Stimulated activated memory B cell treated with anti-CD40 and anti-IgM and Interleukin-4, amounts not matched to agents 10 μg/mL and 1 μg/mL and 100 μg/mL, for 72 hours (primary cell): Measurements from ENCODE around the gene P2RX4.
"Not testable (repeated sequence)": the region's sequence is repeated elsewhere in the genome, so short reads cannot be mapped to it uniquely, and the experiment has no call there.

ENCODE experiments used
- ATAC-seq: fragments of 150-1000 bp; cut with Tn5 transposase; 2 replicates; pipeline ENCODE4 v1.10.0; 2021
- H3K27ac Mint-ChIP-seq: one replicate; pipeline ENCODE4 v1.8.0; 2022; ENCODE audit warnings: mild to moderate bottlenecking, mixed read lengths
- H3K27me3 Mint-ChIP-seq: one replicate; pipeline ENCODE4 v1.8.0; 2022; ENCODE audit warnings: mixed read lengths
- H3K36me3 Mint-ChIP-seq: one replicate; pipeline ENCODE4 v1.8.0; 2022; ENCODE audit warnings: mixed read lengths
- H3K4me1 Mint-ChIP-seq: one replicate; pipeline ENCODE4 v1.8.0; 2022; ENCODE audit warnings: mixed read lengths
- H3K4me3 Mint-ChIP-seq: one replicate; pipeline ENCODE4 v1.8.0; 2022; ENCODE audit warnings: mild to moderate bottlenecking, moderate library complexity, mixed read lengths
- H3K9me3 Mint-ChIP-seq: one replicate; pipeline ENCODE4 v1.8.0; 2022; ENCODE audit warnings: mixed read lengths

Gene P2RX4

GRCh38 chr12:121259074-121259473 is 49.1 kb downstream of the P2RX4 start:
- peaks cover 70% of the 10 kb centered on the region for H3K36me3 Mint-ChIP-seq
- ATAC-seq: no peak
- H3K9me3 Mint-ChIP-seq: no peaks in the 10 kb centered on the region
- no peak overlapping the region for H3K27ac Mint-ChIP-seq
- H3K27me3 Mint-ChIP-seq: no peaks in the 10 kb centered on the region
- H3K4me1 Mint-ChIP-seq: peaks cover 12% of the 10 kb centered on the region
- H3K4me3 Mint-ChIP-seq: no peak overlapping the region

GRCh38 chr12:121260091-121260490 is 50.2 kb downstream of the P2RX4 start:
- H3K9me3 Mint-ChIP-seq: no peaks in the 10 kb centered on the region
- no peak overlapping the region for H3K27ac Mint-ChIP-seq
- peaks cover 67% of the 10 kb centered on the region for H3K36me3 Mint-ChIP-seq
- peaks cover 12% of the 10 kb centered on the region for H3K4me1 Mint-ChIP-seq
- H3K27me3 Mint-ChIP-seq: no peaks in the 10 kb centered on the region
- no peak overlapping the region for H3K4me3 Mint-ChIP-seq
- ATAC-seq: no peak

GRCh38 chr12:121261398-121261797 is 51.5 kb downstream of the P2RX4 start:
- Mint-ChIP-seq H3K4me1 (peaks cover 12% of the 10 kb centered on the region), H3K27me3 (no peaks in the 10 kb centered on the region), H3K36me3 (peaks cover 67% of the 10 kb centered on the region), H3K9me3 (no peaks in the 10 kb centered on the region), H3K4me3 (no peak overlapping the region), H3K27ac (no peak overlapping the region)
- no peak for ATAC-seq

- peaks cover 10% of the 10 kb centered on the region for H3K4me1 Mint-ChIP-seq
- peaks cover 67% of the 10 kb centered on the region for H3K36me3 Mint-ChIP-seq
- H3K4me3 Mint-ChIP-seq: no peak overlapping the region
- no peaks in the 10 kb centered on the region for H3K9me3 Mint-ChIP-seq
- no peaks in the 10 kb centered on the region for H3K27me3 Mint-ChIP-seq
- no peak for ATAC-seq
- no peak overlapping the region for H3K27ac Mint-ChIP-seq
Measured at GRCh38 chr12:121263206-121263935, 53.4 kb downstream of the P2RX4 start.

GRCh38 chr12:121264135-121264534 is 54.2 kb downstream of the P2RX4 start:
- H3K27me3 Mint-ChIP-seq: no peaks in the 10 kb centered on the region
- H3K36me3 Mint-ChIP-seq: peaks cover 67% of the 10 kb centered on the region
- ATAC-seq: no peak
- no peak overlapping the region for H3K27ac Mint-ChIP-seq
- no peaks in the 10 kb centered on the region for H3K9me3 Mint-ChIP-seq
- peaks cover 2% of the 10 kb centered on the region for H3K4me1 Mint-ChIP-seq
- no peak overlapping the region for H3K4me3 Mint-ChIP-seq

GRCh38 chr12:121264951-121265515 is 55.1 kb downstream of the P2RX4 start:
- H3K4me1 Mint-ChIP-seq: no peaks in the 10 kb centered on the region
- ATAC-seq: no peak
- no peak overlapping the region for H3K27ac Mint-ChIP-seq
- no peaks in the 10 kb centered on the region for H3K9me3 Mint-ChIP-seq
- H3K4me3 Mint-ChIP-seq: no peak overlapping the region
- peaks cover 64% of the 10 kb centered on the region for H3K36me3 Mint-ChIP-seq
- no peaks in the 10 kb centered on the region for H3K27me3 Mint-ChIP-seq

- Mint-ChIP-seq H3K4me3 (no peak overlapping the region), H3K9me3 (no peaks in the 10 kb centered on the region), H3K36me3 (peaks cover 62% of the 10 kb centered on the region), H3K4me1 (no peaks in the 10 kb centered on the region), H3K27me3 (no peaks in the 10 kb centered on the region), H3K27ac (no peak overlapping the region)
- ATAC-seq: no peak
Measured at GRCh38 chr12:121267822-121268221, 57.9 kb downstream of the P2RX4 start.

- no peaks in the 10 kb centered on the region for H3K27me3 Mint-ChIP-seq
- H3K36me3 Mint-ChIP-seq: peaks cover 56% of the 10 kb centered on the region
- ATAC-seq: no peak
- no peaks in the 10 kb centered on the region for H3K9me3 Mint-ChIP-seq
- peaks cover 17% of the 10 kb centered on the region for H3K4me1 Mint-ChIP-seq
- H3K4me3 Mint-ChIP-seq: no peak overlapping the region
- H3K27ac Mint-ChIP-seq: no peak overlapping the region
Measured at GRCh38 chr12:121273364-121273896, 63.5 kb downstream of the P2RX4 start.

- Mint-ChIP-seq H3K4me1 (peaks cover 20% of the 10 kb centered on the region), H3K27ac (no peak overlapping the region), H3K9me3 (no peaks in the 10 kb centered on the region), H3K36me3 (peaks cover 49% of the 10 kb centered on the region), H3K4me3 (no peak overlapping the region), H3K27me3 (no peaks in the 10 kb centered on the region)
- ATAC-seq: peak; percentile 31
Measured at GRCh38 chr12:121274036-121274763, 64.3 kb downstream of the P2RX4 start.

GRCh38 chr12:121277374-121277759 is 67.4 kb downstream of the P2RX4 start:
- no peaks in the 10 kb centered on the region for H3K9me3 Mint-ChIP-seq
- ATAC-seq: peak; percentile 36

GRCh38 chr12:121278169-121279070 is 68.5 kb downstream of the P2RX4 start:
- H3K36me3 Mint-ChIP-seq: peaks cover 25% of the 10 kb centered on the region
- no peaks in the 10 kb centered on the region for H3K27me3 Mint-ChIP-seq
- no peaks in the 10 kb centered on the region for H3K9me3 Mint-ChIP-seq
- peak overlapping the region; percentile 83 for H3K27ac Mint-ChIP-seq
- H3K4me1 Mint-ChIP-seq: peaks cover 20% of the 10 kb centered on the region
- H3K4me3 Mint-ChIP-seq: no peak overlapping the region
- ATAC-seq: no peak

More at GRCh38 chr12:121277374-121277759, 67.4 kb downstream of the P2RX4 start:
- peak overlapping the region; percentile 41 for H3K4me3 Mint-ChIP-seq
- peaks cover 34% of the 10 kb centered on the region for H3K36me3 Mint-ChIP-seq
- peaks cover 20% of the 10 kb centered on the region for H3K4me1 Mint-ChIP-seq
- no peaks in the 10 kb centered on the region for H3K27me3 Mint-ChIP-seq
- H3K27ac Mint-ChIP-seq: peak overlapping the region; percentile 83

GRCh38 chr12:121279071-121279375 is 69.1 kb downstream of the P2RX4 start:
- no peak for ATAC-seq
- Mint-ChIP-seq H3K27me3 (no peaks in the 10 kb centered on the region), H3K4me1 (peaks cover 20% of the 10 kb centered on the region), H3K27ac (no peak overlapping the region), H3K9me3 (no peaks in the 10 kb centered on the region), H3K36me3 (peaks cover 23% of the 10 kb centered on the region), H3K4me3 (no peak overlapping the region)

- peaks cover 20% of the 10 kb centered on the region for H3K4me1 Mint-ChIP-seq
- H3K36me3 Mint-ChIP-seq: peaks cover 20% of the 10 kb centered on the region
- no peak overlapping the region for H3K4me3 Mint-ChIP-seq
- no peaks in the 10 kb centered on the region for H3K9me3 Mint-ChIP-seq
- no peak for ATAC-seq
- H3K27ac Mint-ChIP-seq: no peak overlapping the region
- no peaks in the 10 kb centered on the region for H3K27me3 Mint-ChIP-seq
Measured at GRCh38 chr12:121279507-121279915, 69.6 kb downstream of the P2RX4 start.

GRCh38 chr12:121280531-121280930 is 70.6 kb downstream of the P2RX4 start:
- H3K9me3 Mint-ChIP-seq, H3K27ac Mint-ChIP-seq, ATAC-seq, H3K27me3 Mint-ChIP-seq, H3K4me3 Mint-ChIP-seq: not testable (repeated sequence)
- Mint-ChIP-seq H3K4me1 (peaks cover 20% of the 10 kb centered on the region), H3K36me3 (peaks cover 15% of the 10 kb centered on the region)

- H3K27ac Mint-ChIP-seq, H3K27me3 Mint-ChIP-seq, ATAC-seq, H3K4me3 Mint-ChIP-seq, H3K9me3 Mint-ChIP-seq: not testable (repeated sequence)
- Mint-ChIP-seq H3K36me3 (peaks cover 15% of the 10 kb centered on the region), H3K4me1 (peaks cover 20% of the 10 kb centered on the region)
Measured at GRCh38 chr12:121281116-121281515, 71.2 kb downstream of the P2RX4 start.
